ENCODE data around the gene NGB. TPM values are rescaled to one million over a fixed set of nuclear protein-coding genes. Genes with fewer than 3 reads are reported as not detected.
"Not testable (repeated sequence)": the region's sequence is repeated elsewhere in the genome, so short reads cannot be mapped to it uniquely, and the experiment has no call there.

NGB gene
- total RNA-seq, 2 donors from 2014 or later, result not detected

GRCh38 chr14:77284066-77284465 is 13.1 kb upstream of the NGB start:
- Mint-ChIP-seq H3K9me3 (no peaks in the 10 kb centered on the region), H3K4me1 (no peaks in the 10 kb centered on the region), H3K27ac (no peak overlapping the region), H3K4me3 (no peak overlapping the region), H3K36me3 (ENCODE audit: low read depth) (peaks cover 65% of the 10 kb centered on the region), H3K27me3 (ENCODE audit: insufficient read depth) (no peaks in the 10 kb centered on the region)
- no peak overlapping the region for H3K4me3 ChIP-seq (ENCODE audit: low read length)
- no peak for DNase-seq
- H3K4me1 ChIP-seq (ENCODE audit: control insufficient read depth, insufficient read depth, low read length), result no peaks in the 10 kb centered on the region
- H3K36me3 ChIP-seq (ENCODE audit: control insufficient read depth, insufficient read depth, low read length), result peaks cover 83% of the 10 kb centered on the region
- WGBS, 2 experiments (ENCODE audit: insufficient coverage in 1 of 2, insufficient read length in 1 of 2), result 88 to 89% methylated on average over 4 of the region's 4 CpGs
- no peak overlapping the region for H3K9ac ChIP-seq (ENCODE audit: extremely low read depth, low read length, poor library complexity, severe bottlenecking)
- no peaks in the 10 kb centered on the region for H3K27me3 ChIP-seq (ENCODE audit: control insufficient read depth, insufficient read depth, low read length, poor library complexity, severe bottlenecking)
- TF ChIP-seq, protein P1, sequence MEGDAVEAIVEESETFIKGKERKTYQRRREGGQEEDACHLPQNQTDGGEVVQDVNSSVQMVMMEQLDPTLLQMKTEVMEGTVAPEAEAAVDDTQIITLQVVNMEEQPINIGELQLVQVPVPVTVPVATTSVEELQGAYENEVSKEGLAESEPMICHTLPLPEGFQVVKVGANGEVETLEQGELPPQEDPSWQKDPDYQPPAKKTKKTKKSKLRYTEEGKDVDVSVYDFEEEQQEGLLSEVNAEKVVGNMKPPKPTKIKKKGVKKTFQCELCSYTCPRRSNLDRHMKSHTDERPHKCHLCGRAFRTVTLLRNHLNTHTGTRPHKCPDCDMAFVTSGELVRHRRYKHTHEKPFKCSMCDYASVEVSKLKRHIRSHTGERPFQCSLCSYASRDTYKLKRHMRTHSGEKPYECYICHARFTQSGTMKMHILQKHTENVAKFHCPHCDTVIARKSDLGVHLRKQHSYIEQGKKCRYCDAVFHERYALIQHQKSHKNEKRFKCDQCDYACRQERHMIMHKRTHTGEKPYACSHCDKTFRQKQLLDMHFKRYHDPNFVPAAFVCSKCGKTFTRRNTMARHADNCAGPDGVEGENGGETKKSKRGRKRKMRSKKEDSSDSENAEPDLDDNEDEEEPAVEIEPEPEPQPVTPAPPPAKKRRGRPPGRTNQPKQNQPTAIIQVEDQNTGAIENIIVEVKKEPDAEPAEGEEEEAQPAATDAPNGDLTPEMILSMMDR (conservative IDR thresholded peaks at IDR 0.05), result no peak
- no peaks in the 10 kb centered on the region for H3K9me3 ChIP-seq (ENCODE audit: control insufficient read depth, low read length)
- no peak overlapping the region for H3K27ac ChIP-seq (ENCODE audit: low read depth, low read length)

DNA sequence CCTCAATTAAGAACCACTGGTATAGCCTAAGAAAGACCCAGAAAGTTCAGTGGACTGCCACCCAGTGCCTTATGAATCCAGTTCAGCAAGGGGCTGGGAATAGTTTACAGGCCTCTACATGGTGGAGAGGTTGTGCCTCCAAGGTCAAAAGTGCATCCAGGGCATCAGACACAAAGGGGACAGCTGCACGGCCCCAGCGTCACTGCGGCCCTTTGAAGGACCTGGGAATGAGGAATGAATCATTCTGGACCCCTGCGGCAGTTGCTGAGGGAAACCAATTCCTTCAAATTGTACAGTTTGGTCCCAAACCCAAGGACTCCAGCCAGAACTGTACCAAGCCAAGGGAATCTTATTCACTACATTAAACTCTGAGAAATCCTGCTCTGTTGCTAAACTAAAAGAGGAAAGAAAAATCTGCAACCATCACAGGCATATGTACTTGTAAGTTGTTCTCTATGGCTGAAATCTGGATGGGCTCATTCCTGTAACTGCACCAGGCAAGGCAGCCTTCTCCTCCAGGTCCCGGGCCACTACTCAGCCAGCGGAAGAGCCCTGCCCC is 10.9 kb upstream of the NGB start:
- Mint-ChIP-seq H3K9me3 (no peaks in the 10 kb centered on the region), H3K27me3 (ENCODE audit: insufficient read depth) (no peaks in the 10 kb centered on the region), H3K36me3 (ENCODE audit: low read depth) (peaks cover 65% of the 10 kb centered on the region), H3K4me3 (no peak overlapping the region), H3K27ac (no peak overlapping the region), H3K4me1 (no peaks in the 10 kb centered on the region)
- DNase-seq, result no peak
- no peak overlapping the region for H3K9ac ChIP-seq (ENCODE audit: extremely low read depth, low read length, poor library complexity, severe bottlenecking)
- H3K4me1 ChIP-seq (ENCODE audit: control insufficient read depth, insufficient read depth, low read length), result no peaks in the 10 kb centered on the region
- 71 to 93% methylated on average over 5 to 6 of the region's 6 CpGs for WGBS, 2 experiments (ENCODE audit: insufficient coverage in 1 of 2, insufficient read length in 1 of 2)
- H3K36me3 ChIP-seq (ENCODE audit: control insufficient read depth, insufficient read depth, low read length), result peaks cover 78% of the 10 kb centered on the region
- no peaks in the 10 kb centered on the region for H3K9me3 ChIP-seq (ENCODE audit: control insufficient read depth, low read length)
- H3K27ac ChIP-seq (ENCODE audit: low read depth, low read length), result peak overlapping the region; percentile 84
- H3K27me3 ChIP-seq (ENCODE audit: control insufficient read depth, insufficient read depth, low read length, poor library complexity, severe bottlenecking), result no peaks in the 10 kb centered on the region
- H3K4me3 ChIP-seq (ENCODE audit: low read length), result no peak overlapping the region
- TF ChIP-seq, protein P1 (conservative IDR thresholded peaks at IDR 0.05), result no peak

- H3K4me3 ChIP-seq (ENCODE audit: low read length); H3K9me3 ChIP-seq (ENCODE audit: control insufficient read depth, low read length); H3K27ac ChIP-seq (ENCODE audit: low read depth, low read length); DNase-seq; H3K4me1 Mint-ChIP-seq; H3K9me3 Mint-ChIP-seq; H3K27me3 Mint-ChIP-seq (ENCODE audit: insufficient read depth); H3K27ac Mint-ChIP-seq; H3K9ac ChIP-seq (ENCODE audit: extremely low read depth, low read length, poor library complexity, severe bottlenecking); H3K4me3 Mint-ChIP-seq; H3K4me1 ChIP-seq (ENCODE audit: control insufficient read depth, insufficient read depth, low read length); H3K27me3 ChIP-seq (ENCODE audit: control insufficient read depth, insufficient read depth, low read length, poor library complexity, severe bottlenecking): not testable (repeated sequence)
- WGBS, 2 experiments (ENCODE audit: insufficient coverage in 1 of 2, insufficient read length in 1 of 2), result 96 to 100% methylated on average over 3 to 4 of the region's 4 CpGs
- peaks cover 56% of the 10 kb centered on the region for H3K36me3 Mint-ChIP-seq (ENCODE audit: low read depth)
- H3K36me3 ChIP-seq (ENCODE audit: control insufficient read depth, insufficient read depth, low read length), result peaks cover 68% of the 10 kb centered on the region
These were observed 9.9 kb upstream of the NGB start for GRCh38 chr14:77280921-77281320.

- H3K27me3 Mint-ChIP-seq (ENCODE audit: insufficient read depth), result no peaks in the 10 kb centered on the region
- H3K36me3 Mint-ChIP-seq (ENCODE audit: low read depth), result peaks cover 45% of the 10 kb centered on the region
- Histone ChIP-seq H3K4me1 (ENCODE audit: control insufficient read depth, insufficient read depth, low read length) (no peaks in the 10 kb centered on the region), H3K27me3 (ENCODE audit: control insufficient read depth, insufficient read depth, low read length, poor library complexity, severe bottlenecking) (no peaks in the 10 kb centered on the region), H3K36me3 (ENCODE audit: control insufficient read depth, insufficient read depth, low read length) (peaks cover 56% of the 10 kb centered on the region), H3K9me3 (ENCODE audit: control insufficient read depth, low read length) (no peaks in the 10 kb centered on the region), H3K4me3 (ENCODE audit: low read length) (no peak overlapping the region), H3K27ac (ENCODE audit: low read depth, low read length) (no peak overlapping the region), H3K9ac (ENCODE audit: extremely low read depth, low read length, poor library complexity, severe bottlenecking) (no peak overlapping the region)
- no peaks in the 10 kb centered on the region for H3K9me3 Mint-ChIP-seq
- DNase-seq, result no peak
- 88 to 92% methylated on average over 9 to 13 of the region's 13 CpGs for WGBS, 2 experiments (ENCODE audit: insufficient coverage in 1 of 2, insufficient read length in 1 of 2)
- H3K4me3 Mint-ChIP-seq, result no peak overlapping the region
- H3K4me1 Mint-ChIP-seq, result no peaks in the 10 kb centered on the region
- no peak overlapping the region for H3K27ac Mint-ChIP-seq
- TF ChIP-seq, protein P1 (conservative IDR thresholded peaks at IDR 0.05), result no peak
These were observed 8.7 kb upstream of the NGB start for GRCh38 chr14:77279719-77280118.

Measured in endodermal cell (in vitro differentiated cells).